ENCODE data around the gene DSP.

DNA sequence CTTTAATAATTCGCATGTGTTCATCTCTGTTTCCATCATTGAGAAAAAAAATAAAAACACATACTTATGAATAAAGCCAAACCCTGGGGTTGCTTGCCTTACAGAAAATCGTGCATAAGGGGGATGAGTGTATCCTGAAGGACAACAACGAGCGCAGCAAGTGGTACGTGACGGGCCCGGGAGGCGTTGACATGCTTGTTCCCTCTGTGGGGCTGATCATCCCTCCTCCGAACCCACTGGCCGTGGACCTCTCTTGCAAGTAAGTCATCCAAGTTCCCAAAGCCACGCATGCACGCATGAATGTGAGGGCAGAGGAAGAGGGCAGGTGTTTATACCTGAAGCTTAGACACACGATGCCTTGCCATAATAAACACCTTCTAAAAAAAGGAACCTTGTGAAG is 27.6 kb downstream of the DSP start:
- TF ChIP-seq, protein P1, sequence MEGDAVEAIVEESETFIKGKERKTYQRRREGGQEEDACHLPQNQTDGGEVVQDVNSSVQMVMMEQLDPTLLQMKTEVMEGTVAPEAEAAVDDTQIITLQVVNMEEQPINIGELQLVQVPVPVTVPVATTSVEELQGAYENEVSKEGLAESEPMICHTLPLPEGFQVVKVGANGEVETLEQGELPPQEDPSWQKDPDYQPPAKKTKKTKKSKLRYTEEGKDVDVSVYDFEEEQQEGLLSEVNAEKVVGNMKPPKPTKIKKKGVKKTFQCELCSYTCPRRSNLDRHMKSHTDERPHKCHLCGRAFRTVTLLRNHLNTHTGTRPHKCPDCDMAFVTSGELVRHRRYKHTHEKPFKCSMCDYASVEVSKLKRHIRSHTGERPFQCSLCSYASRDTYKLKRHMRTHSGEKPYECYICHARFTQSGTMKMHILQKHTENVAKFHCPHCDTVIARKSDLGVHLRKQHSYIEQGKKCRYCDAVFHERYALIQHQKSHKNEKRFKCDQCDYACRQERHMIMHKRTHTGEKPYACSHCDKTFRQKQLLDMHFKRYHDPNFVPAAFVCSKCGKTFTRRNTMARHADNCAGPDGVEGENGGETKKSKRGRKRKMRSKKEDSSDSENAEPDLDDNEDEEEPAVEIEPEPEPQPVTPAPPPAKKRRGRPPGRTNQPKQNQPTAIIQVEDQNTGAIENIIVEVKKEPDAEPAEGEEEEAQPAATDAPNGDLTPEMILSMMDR (IDR thresholded peaks at IDR 0.05; ENCODE audit: low read depth, low read length, missing input control) = no peak
- TF ChIP-seq RAD21 (IDR thresholded peaks at IDR 0.05) (no peak), TAF1 (conservative IDR thresholded peaks at IDR 0.05) (no peak), FOXA1 (IDR thresholded peaks at IDR 0.05) (no peak), HNF4A (conservative IDR thresholded peaks at IDR 0.05) (no peak)
- TF ChIP-seq, protein P2, sequence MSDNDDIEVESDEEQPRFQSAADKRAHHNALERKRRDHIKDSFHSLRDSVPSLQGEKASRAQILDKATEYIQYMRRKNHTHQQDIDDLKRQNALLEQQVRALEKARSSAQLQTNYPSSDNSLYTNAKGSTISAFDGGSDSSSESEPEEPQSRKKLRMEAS (IDR thresholded peaks at IDR 0.05) = no peak

All from liver (tissue), 3 donors.